ENCODE results near the gene MS4A4E.
A peak's percentile ranks its signal among the peaks of the same experiment; 100 is the strongest.
"Not testable (repeated sequence)": the region's sequence is repeated elsewhere in the genome, so short reads cannot be mapped to it uniquely, and the experiment has no call there.

MS4A4E gene

GRCh38 chr11:60221181-60221580, 21.8 kb downstream of the MS4A4E start:
- DNase-seq (ENCODE audit: low read depth): no peak

- DNase-seq (ENCODE audit: low read depth): no peak
Observed at GRCh38 chr11:60214386-60214785, 28.6 kb downstream of the MS4A4E start.

- no peak for DNase-seq (ENCODE audit: low read depth)
Observed at GRCh38 chr11:60211206-60211605, 31.7 kb downstream of the MS4A4E start.

GRCh38 chr11:60209977-60210376, 33.0 kb downstream of the MS4A4E start:
- DNase-seq (ENCODE audit: low read depth): no peak

- DNase-seq (ENCODE audit: low read depth): no peak
Observed at GRCh38 chr11:60208951-60209350, 34.0 kb downstream of the MS4A4E start.

- DNase-seq (ENCODE audit: low read depth): no peak
Observed at GRCh38 chr11:60208146-60208895, 34.6 kb downstream of the MS4A4E start.

- no peak for DNase-seq (ENCODE audit: low read depth)
Observed at GRCh38 chr11:60206616-60207015, 36.3 kb downstream of the MS4A4E start.

- DNase-seq (ENCODE audit: low read depth): no peak
Observed at GRCh38 chr11:60204922-60205321, 38.0 kb downstream of the MS4A4E start.

- DNase-seq (ENCODE audit: low read depth): not testable (repeated sequence)
Observed at GRCh38 chr11:60201334-60201733, 41.6 kb downstream of the MS4A4E start.

GRCh38 chr11:60197442-60197841, 45.5 kb downstream of the MS4A4E start:
- DNase-seq (ENCODE audit: low read depth): no peak

- DNase-seq (ENCODE audit: low read depth): no peak
Observed at GRCh38 chr11:60195923-60196368, 47.0 kb downstream of the MS4A4E start.

- DNase-seq (ENCODE audit: low read depth): no peak
Observed at GRCh38 chr11:60194511-60194910, 48.4 kb downstream of the MS4A4E start.

- peak; percentile 49 for DNase-seq (ENCODE audit: low read depth)
Observed at GRCh38 chr11:60193687-60194433, 49.1 kb downstream of the MS4A4E start.

GRCh38 chr11:60192564-60192963, 50.4 kb downstream of the MS4A4E start:
- not testable (repeated sequence) for DNase-seq (ENCODE audit: low read depth)

GRCh38 chr11:60188481-60188880, 54.5 kb downstream of the MS4A4E start:
- DNase-seq (ENCODE audit: low read depth): not testable (repeated sequence)

- not testable (repeated sequence) for DNase-seq (ENCODE audit: low read depth)
Observed at GRCh38 chr11:60186128-60186527, 56.8 kb downstream of the MS4A4E start.

- DNase-seq (ENCODE audit: low read depth): not testable (repeated sequence)
Observed at GRCh38 chr11:60185512-60185827, 57.5 kb downstream of the MS4A4E start.

- no peak for DNase-seq (ENCODE audit: low read depth)
Observed at GRCh38 chr11:60184824-60185511, 58.0 kb downstream of the MS4A4E start.

- no peak for DNase-seq (ENCODE audit: low read depth)
Observed at GRCh38 chr11:60183591-60184205, 59.2 kb downstream of the MS4A4E start.

- no peak for DNase-seq (ENCODE audit: low read depth)
Observed at GRCh38 chr11:60182541-60183330, 60.2 kb downstream of the MS4A4E start, which contains the start of gene MS4A6A. Gene MS4A6A, minus strand, starts transcription at chr11:60183083. Its CDS starts 1,356 bp downstream, at chr11:60181727.

- no peak for DNase-seq (ENCODE audit: low read depth)
Observed at GRCh38 chr11:60175860-60176275, 67.1 kb downstream of the MS4A4E start.
